Brain microvascular endothelial cell (primary cell): ENCODE results near the gene TRABD2A.

Experiments
- DNase-seq: peaks from one replicate; pipeline ENCODE4 v3.0.0-alpha.2; 2020
- H3K27ac ChIP-seq: fragments of 250-450 bp; sonication (Bioruptor Pico); 2 replicates; pipeline ENCODE4 v1.5.1; 2020; ENCODE audit warnings: mild to moderate bottlenecking, moderate library complexity
- H3K27me3 ChIP-seq: fragments of 250-450 bp; sonication (Bioruptor Pico); replicated peaks from 2 replicates; pipeline ENCODE4 v1.5.1; 2020; ENCODE audit warnings: mild to moderate bottlenecking
- H3K36me3 ChIP-seq: fragments of 250-450 bp; sonication (Bioruptor Pico); replicated peaks from 2 replicates; pipeline ENCODE4 v1.5.1; 2020; ENCODE audit warnings: mild to moderate bottlenecking
- H3K4me3 ChIP-seq: 2 replicates; pipeline ENCODE4 v1.5.1; 2011; ENCODE audit warnings: low read depth, mild to moderate bottlenecking, control low read depth, low read length, moderate library complexity
- CTCF ChIP-seq: IDR thresholded peaks from 2 replicates; pipeline ENCODE4 v1.5.1; 2011; ENCODE audit warnings: low read depth, mild to moderate bottlenecking, moderate library complexity, low read length, control low read depth, inconsistent platforms; ENCODE audit errors: missing control alignments
- in situ Hi-C: cut with HindIII; loops from 2 replicates; pipeline ENCODE4 v1.10.0; 2017; ENCODE audit warnings: low sequenced_read_pairs, low pct_ligation_motif_present

TRABD2A gene

DNA sequence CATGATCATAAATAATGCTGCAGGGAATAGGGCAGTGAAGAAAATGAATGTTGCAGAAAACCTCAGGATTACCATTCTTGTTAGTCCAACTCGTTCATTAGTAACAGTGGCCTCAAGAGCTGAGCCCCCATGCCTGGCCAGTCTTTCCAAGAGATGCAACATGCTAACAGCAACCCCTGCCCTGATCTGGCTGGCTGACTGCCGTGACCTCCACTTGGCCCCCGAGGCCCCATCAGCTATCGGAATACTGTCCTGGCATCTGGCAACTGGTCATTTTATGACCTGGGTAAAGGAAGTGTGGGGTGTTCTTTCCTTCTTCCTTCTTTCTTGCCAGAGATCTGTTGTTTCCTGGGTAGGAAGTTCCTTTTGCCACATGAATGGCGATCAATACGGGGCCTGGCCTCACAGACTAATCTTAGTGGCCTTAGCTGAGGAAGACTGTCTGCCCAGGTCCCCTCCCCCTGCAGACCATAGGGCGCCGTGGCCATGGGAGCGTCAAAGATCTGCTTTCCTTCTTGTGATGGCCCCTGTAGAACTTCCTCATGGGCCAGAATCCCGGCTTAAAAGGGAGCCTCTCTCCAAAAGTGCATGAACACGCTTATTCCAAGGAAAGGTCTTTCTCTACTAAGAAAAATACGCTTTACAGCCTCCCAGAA is 10.6 kb upstream of the TRABD2A start:
- H3K27ac ChIP-seq, result no peak overlapping the region
- DNase-seq, result no peak
- in situ Hi-C loops, result no loop called here
- no peak for TF ChIP-seq CTCF
- no peaks in the 10 kb centered on the region for H3K36me3 ChIP-seq
- no peaks in the 10 kb centered on the region for H3K27me3 ChIP-seq
- no peak overlapping the region for H3K4me3 ChIP-seq

GRCh38 chr2:84889332-84889731 is 8.4 kb upstream of the TRABD2A start:
- no peaks in the 10 kb centered on the region for H3K36me3 ChIP-seq
- no peak overlapping the region for H3K27ac ChIP-seq
- no peak overlapping the region for H3K4me3 ChIP-seq
- no peak for DNase-seq
- no peak for TF ChIP-seq CTCF
- in situ Hi-C loops, result no loop called here
- H3K27me3 ChIP-seq, result no peaks in the 10 kb centered on the region

DNA sequence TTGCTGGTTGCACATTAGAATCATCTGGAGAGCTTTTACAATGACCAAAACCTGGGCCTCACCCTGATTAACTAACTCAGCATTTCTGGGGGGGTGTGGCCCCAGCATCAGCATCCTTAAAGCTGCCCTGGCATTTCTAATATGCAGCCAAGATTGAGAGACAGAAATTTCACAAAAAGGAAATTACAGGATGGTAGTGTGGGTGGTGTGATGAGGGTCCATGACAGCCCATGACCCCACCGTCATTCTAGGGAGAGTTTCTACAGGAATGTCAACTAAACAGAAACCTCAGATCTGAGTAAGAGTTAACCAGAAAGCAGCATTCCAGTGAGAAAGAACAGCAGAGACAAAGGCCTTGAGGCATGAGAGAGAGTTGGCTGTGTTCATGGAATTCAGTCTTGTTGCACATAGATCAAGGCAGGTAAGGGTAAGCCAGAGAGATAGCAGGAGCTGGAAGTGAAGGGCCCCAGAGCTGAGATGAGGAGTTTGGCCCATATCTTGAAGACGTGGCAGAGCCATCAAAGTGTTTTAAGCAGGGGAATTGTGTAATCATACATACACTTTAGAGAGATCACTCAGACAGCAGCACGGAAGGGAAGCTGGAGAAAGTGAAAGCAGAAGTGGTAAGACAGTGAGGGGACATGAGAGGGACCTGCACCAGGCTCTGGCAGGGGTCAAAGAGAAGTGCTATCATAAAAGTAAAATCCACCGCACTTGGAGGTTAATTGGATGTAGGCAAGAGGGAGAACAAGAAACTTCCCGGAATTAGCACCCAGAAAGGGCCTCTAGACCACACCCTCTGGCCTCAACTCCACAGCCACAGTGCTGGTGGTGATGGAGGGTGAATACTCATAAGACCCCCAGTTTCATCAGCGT is 7.8 kb upstream of the TRABD2A start:
- no peak overlapping the region for H3K4me3 ChIP-seq
- DNase-seq, result peak; percentile 55

DNA sequence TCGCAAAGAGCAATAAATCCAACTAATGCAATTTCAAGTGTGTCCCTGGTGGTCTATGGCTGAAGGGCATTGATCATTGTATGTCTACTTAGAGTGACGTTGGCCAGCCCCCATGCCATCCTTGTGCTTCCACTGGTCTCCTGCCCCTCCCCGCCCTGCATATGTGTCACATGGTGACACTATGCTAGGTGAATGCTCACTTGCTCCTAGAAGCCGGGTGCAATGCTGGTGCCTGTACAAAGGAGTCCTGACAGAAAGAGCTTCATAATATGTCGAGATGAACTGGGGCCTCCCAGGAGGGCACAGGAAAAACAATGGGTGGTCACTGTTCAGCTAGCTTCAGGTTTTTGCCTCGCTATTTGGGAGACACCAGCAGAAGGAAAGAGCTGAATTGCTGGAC is 5.9 kb upstream of the TRABD2A start:
- H3K36me3 ChIP-seq, result no peaks in the 10 kb centered on the region
- no peak for DNase-seq
- no peak overlapping the region for H3K4me3 ChIP-seq
- no peak for TF ChIP-seq CTCF
- H3K27me3 ChIP-seq, result no peaks in the 10 kb centered on the region
- in situ Hi-C loops, result no loop called here
- H3K27ac ChIP-seq, result no peak overlapping the region

More for the DNA sequence above, 7.8 kb upstream of the TRABD2A start:
- H3K27ac ChIP-seq, result peak overlapping the region; percentile 27
- in situ Hi-C loops, result no loop called here
- no peak for TF ChIP-seq CTCF
- no peaks in the 10 kb centered on the region for H3K36me3 ChIP-seq
- no peaks in the 10 kb centered on the region for H3K27me3 ChIP-seq

DNA sequence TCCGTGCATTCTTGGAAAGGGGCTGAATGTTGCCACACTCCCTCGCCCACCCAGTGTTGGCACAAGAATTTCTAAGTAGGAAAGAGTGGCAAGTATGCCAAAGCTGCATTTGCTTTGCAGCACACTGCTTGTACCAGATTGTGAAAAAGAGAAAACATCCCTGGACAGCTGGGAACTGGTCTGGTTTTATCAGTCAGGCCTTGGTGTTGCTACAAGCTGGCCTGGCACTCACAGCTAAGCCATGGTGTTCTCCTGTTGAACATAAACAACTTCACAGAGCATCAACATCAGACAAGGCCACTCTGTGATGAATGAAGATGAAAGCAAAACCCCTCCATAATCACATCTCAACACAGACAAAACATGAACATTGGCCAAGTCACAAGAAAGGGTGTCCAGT is 4.2 kb upstream of the TRABD2A start:
- Histone ChIP-seq H3K36me3 (no peaks in the 10 kb centered on the region), H3K4me3 (no peak overlapping the region), H3K27me3 (peaks cover 8% of the 10 kb centered on the region), H3K27ac (no peak overlapping the region)
- DNase-seq, result no peak
- no peak for TF ChIP-seq CTCF
- in situ Hi-C loops, result no loop called here

DNA sequence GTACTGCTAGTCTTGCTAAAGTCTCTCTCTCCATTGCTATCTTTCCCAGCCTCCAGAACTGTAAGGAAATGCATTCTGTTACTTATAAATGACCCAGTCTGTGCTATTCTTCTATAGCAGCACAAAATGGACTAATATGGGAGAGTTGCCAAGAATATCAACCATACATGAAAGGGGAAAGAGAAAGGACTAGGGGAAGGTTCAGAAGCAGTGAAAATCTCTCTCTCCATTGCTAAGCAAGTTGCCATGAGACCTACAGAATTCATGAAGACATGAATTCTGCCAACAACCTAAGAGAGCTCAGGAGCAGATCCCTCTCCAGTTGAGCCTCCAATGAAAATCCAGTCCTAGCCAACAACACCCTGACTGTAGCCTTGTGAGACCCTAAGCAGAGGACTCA is 3.6 kb upstream of the TRABD2A start:
- TF ChIP-seq CTCF, result no peak
- Histone ChIP-seq H3K27me3 (peaks cover 12% of the 10 kb centered on the region), H3K27ac (no peak overlapping the region), H3K4me3 (no peak overlapping the region), H3K36me3 (no peaks in the 10 kb centered on the region)
- in situ Hi-C loops, result no loop called here
- DNase-seq, result no peak
